GM21576 (cell line): Measurements from ENCODE around the gene SRCAP.
"Not testable (repeated sequence)": the region's sequence is repeated elsewhere in the genome, so short reads cannot be mapped to it uniquely, and the experiment has no call there.

Experiments used
- ATAC-seq: cut with Tn5 transposase; IDR thresholded peaks from one replicate; pipeline ENCODE4 v1.9.1; 2021; ENCODE audit warnings: mild to moderate bottlenecking, moderate library complexity; ENCODE audit not compliant: unreplicated experiment

Gene SRCAP

DNA sequence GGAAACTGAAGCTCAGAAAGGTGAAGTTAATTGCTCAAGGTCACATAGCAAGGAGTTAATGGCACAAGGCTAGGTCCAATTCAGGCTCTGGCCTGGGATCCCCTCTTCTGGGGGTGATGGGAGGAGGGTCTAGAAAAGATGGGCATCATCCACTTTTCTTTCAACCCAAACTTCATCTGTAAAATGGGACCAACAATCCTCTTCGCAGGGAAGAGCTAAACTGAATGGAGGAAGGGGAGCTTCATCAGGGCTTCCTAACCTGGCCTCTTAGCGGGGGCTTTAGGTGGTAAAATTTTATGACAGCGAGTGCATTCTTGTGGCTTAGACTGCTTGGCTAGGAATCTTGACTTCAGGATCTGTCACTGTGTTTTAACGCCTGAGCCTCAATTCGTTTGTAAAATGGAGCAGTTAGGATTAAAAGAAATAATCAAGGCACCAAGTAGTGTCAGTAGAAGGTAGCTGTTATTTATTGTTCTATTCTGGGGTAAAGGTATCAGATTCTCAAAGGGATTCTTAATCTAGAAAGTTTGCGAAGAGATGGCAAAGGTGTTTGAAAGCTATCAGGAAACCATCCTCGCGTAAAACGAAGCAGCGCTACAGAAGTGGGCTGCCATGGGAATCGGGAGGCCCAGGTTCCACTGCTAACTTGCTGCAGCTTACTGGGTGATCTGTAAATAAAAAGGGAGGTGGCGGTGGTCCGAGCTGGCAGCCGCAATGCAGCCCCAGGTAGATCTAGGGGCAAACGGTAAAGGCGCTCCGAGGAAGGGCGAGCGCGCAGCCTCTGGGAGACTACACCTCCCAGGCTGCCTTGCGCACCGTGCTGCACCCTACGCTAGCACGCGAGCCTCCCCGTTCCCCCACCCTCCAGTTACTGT lies 1.5 kb upstream of the SRCAP start:
- peak; percentile 73 for ATAC-seq

DNA sequence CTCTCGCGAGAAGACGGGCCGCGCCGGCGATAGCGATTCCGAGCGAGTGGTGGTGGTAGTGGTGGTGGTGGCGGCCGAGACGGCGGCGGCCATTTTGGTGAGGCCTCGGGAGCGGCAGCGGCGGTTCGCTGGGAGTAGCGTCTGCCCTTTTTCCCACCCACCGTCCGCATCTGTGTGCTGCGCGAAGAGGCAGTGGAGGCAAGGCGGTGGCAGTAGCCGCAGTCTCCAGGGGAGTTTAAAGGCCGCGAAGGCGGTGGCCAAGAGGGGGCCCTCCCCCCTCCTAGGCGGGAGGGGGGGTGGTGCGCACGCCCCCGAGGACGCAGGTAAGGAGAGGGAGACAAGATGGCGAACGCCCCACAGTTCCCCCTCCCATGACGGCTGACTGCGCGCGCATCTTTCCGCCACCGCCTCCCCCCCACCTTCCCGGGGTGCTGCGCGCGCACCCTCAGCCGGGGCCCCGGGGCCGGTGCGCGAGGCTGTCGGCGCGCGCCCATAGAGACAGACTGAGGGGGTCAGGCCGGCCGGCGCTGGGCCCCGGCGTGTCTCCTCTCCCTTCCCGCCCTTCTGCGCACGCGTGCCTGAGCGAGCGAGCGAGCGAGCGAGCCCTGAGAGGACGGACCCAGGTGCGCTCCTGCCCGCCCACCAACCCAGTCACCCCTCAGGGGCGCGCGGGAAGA lies 694 bp upstream of the SRCAP start:
- ATAC-seq, result peak; percentile 54

DNA sequence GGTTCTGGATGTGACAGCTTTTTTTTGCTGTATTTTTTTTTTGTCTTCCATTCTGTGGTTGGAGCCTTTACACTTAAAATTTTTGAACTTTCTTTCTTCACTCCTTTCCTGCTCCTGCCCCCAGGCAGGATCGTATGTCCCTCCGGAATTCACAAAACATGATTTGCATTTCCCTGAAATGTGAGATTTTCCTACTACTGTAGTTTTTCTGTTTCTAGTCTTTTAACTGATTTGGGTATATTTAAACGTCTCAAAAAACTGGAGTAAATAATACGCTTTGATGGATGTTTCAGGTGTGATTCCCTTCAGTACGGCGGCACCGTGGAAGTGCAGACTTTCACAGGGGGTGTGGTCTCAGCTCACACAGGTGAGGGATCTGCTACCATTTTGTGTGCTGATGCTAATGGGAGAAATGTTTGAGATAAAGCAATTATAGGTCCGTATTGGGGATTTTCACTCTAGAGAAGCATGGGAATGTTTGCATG lies 686 bp downstream of the SRCAP start:
- ATAC-seq, result no peak

DNA sequence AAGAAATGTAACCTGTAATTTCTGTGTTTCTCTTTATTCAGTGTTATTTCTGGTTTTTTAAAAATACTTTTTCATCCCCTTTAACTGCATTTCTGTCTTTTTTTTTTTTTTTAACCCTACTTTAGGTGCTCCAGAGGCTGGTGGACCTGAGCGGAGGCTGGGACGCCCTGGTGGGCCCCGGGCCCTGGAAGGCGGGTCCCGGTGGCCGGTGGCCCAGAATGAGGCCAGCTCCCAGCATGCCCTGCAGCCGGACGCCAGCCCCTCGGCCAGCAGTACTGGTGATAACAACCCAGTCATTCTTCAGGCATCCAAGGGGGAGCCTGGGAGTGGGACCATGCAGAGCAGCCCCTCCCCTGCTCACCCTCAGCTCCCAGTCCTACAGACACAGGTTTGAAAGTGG lies 1.5 kb downstream of the SRCAP start:
- no peak for ATAC-seq

DNA sequence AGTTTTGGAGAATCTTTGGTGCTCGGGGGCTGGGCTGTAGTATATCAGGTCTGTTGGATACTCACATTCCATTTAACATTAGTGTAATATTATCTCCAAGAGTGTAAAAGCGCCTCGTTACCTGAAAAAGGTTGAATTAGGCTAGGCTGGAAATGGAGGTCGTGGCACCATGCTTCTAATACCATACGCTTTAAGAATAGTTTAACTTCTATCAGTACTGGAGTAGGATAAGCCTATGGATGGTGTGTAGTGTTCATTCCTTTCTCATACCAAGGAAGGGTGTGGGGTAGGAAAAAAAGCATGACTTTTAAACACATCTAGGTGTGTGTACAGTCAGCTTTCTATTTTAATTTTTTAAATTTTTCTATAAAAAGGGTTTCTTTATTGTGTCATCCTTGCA lies 2.0 kb downstream of the SRCAP start:
- no peak for ATAC-seq

DNA sequence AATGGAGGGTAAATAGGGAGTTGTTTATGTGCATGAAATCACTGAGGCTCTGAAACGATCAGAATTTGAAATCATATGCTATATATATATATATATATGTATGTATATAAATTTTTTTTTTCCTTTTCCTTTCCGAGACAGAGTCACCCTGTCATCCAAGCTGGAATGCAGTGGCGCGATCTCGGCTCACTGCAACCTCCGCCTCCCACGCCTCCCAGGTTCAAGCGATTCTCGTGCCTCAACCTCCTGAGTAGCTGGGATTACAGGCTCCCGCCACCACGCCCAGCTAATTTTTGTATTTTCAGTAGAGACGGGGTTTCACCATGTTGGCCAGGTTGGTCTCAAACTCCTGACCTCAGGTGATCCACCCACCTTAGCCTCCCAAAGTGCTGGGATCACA lies 4.1 kb downstream of the SRCAP start:
- not testable (repeated sequence) for ATAC-seq

DNA sequence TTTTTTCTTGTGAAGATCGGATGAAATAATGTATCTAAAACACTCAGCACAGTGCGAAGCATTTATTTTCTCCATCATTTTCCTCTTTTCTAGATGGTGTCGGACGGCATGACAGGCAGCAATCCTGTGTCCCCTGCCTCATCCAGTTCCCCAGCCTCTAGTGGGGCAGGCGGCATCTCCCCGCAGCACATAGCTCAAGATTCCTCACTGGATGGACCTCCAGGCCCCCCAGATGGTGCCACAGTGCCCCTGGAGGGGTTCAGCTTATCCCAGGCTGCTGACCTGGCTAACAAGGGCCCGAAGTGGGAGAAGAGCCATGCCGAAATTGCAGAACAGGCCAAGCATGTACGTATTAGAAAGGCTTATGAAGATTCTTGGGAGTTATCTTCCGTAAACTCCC lies 5.0 kb downstream of the SRCAP start:
- ATAC-seq, result no peak

DNA sequence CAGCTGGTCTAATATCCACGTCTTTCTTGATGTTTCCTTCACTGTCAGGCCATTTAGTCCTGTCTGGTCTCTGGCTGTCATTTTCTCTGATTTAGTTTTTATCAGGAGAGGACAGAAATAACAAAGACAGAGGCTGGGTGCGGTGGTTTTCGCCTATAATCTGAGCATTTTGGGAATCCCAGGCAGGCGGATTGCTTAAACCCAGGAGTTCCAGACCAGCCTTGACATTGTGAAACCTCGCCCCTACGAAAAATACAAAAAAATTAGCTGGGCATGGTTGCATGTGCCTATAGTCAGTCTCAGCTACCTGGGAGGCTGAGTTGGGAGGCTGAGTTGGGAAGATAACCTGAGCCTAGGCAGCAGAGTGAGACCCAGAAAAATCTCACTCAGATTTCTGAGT lies 7.1 kb downstream of the SRCAP start:
- ATAC-seq, result no peak

DNA sequence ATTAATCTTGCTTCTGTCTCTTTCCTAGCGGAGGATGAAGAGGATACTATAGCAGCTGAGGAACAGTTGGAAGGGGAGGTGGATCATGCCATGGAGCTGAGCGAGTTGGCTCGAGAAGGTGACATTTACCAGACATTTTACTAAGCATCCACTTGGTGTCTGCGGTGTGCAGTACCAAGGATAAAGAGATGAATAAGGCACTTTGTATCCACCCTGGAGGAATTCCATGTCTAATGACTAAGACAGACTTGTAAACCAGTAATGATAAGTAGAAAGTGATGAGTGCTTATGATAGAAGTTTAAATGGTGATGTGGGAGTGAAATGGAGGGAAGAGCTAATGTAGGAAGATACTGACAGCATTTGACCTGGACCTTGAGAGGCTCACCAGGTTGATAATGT lies 12.0 kb downstream of the SRCAP start:
- no peak for ATAC-seq

DNA sequence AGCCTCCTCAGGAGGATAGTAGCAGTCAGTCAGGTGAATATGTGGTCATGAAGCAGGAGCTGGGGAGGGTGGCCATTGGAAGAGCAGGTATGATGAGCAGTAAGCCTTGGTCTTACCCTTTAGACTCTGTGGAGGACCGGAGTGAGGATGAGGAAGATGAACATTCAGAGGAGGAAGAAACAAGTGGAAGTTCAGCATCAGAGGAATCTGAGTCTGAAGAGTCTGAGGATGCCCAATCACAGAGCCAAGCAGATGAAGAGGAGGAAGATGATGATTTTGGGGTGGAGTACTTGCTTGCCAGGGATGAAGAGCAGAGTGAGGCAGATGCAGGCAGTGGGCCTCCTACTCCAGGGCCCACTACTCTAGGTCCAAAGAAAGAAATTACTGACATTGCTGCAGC lies 12.7 kb downstream of the SRCAP start:
- ATAC-seq, result no peak

DNA sequence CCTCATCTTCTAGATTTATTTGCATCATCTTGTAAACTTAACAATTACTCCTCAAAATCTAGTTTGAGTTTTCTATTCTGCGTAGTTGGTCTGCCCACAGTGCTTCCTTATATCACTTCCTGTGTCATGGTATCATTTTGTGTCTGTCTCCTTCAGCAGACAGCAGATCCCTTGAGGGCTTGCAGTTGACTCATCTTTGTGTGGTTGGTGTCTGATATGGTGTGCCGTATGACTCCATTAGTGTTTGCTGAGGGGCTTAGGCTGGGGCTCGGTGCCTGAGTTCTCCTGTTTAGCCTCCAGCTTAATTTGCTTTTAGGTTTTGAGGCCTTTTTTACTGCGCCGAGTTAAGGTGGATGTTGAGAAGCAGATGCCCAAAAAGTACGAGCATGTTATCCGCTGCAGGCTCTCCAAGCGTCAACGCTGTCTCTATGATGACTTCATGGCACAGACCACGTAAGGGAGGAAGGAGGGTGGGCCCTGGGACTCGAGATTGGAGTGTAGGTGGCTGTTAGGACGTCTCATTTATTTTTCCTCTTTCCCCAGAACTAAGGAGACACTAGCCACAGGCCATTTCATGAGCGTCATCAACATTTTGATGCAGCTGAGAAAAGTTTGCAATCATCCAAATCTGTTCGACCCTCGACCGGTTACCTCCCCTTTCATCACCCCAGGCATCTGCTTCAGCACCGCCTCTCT lies 16.9 kb downstream of the SRCAP start:
- ATAC-seq, result no peak

DNA sequence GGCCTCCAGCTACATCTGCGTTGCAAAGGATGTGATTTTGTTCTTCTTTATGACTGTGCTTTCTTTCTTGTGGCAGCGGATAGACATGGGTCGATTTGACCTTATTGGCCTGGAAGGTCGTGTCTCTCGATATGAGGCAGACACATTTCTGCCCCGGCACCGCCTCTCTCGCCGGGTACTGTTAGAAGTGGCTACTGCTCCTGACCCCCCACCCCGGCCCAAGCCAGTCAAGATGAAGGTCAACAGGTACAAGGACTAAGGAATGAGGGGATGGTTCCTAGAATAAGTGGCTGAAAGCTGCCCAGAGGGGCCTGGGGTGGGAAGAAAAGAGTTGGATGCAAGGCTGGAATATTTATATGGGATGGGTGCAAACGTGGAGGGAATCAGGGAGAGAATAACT lies 21.1 kb downstream of the SRCAP start:
- ATAC-seq, result no peak

DNA sequence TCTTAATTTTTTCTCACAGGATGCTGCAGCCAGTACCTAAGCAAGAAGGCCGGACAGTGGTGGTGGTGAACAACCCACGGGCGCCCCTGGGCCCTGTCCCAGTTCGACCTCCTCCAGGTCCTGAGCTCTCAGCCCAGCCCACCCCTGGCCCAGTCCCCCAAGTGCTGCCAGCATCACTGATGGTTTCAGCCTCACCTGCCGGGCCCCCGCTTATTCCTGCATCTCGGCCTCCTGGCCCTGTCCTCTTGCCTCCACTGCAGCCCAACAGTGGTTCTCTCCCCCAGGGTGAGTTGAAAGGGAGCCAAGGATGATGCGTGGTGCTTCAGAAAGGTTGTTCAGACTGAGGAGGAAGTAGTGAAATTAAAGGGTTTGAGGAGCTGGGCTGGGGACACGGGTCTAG lies 21.7 kb downstream of the SRCAP start:
- no peak for ATAC-seq

DNA sequence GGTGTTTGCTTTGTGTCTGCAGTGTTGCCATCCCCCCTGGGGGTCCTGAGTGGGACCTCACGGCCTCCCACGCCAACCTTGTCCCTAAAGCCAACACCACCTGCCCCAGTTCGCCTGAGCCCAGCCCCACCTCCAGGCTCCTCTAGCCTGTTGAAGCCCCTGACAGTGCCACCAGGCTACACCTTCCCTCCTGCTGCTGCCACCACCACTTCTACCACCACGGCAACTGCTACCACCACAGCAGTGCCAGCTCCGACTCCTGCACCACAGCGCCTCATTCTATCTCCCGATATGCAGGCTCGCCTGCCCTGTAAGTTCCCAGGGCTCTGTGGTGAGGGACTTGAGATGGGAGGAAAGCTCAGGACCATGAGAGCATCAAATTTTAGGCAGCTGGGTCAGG lies 22.2 kb downstream of the SRCAP start:
- ATAC-seq, result no peak

DNA sequence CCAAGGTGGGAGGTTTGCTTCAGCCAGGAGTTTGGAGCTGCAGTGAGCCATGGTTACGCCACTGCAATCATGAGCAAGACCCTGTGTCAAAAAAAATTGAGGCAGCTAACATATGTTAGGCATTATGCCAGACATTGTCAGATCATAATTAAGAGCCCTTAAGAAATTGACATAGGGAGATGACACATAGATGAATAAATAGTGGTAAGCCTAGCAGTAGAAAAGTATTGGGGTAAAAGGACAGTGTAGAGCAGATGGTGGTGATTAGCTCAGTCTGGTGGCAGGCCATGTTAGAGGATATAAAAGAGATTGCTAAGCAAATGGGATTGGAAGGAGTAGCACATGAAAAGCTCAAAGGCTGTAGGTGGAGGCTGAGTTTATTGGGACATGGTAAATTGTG lies 22.6 kb downstream of the SRCAP start:
- ATAC-seq, result no peak

DNA sequence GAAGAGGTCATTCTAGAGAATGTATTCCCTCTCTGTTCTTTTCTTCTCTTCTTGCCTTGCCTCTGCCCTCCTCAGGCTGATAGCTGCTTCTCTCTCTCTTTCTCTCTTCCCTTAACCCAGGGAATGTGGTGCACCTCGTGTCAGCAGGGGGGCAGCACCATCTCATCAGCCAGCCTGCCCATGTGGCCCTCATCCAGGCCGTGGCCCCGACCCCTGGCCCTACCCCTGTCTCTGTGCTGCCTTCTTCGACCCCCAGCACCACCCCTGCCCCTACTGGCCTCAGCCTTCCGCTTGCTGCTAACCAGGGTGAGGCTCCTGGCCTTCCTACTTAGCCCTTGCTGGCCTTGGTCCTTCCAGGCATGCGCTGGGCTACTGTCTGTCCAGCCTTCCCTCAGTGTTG lies 23.5 kb downstream of the SRCAP start:
- ATAC-seq, result no peak

DNA sequence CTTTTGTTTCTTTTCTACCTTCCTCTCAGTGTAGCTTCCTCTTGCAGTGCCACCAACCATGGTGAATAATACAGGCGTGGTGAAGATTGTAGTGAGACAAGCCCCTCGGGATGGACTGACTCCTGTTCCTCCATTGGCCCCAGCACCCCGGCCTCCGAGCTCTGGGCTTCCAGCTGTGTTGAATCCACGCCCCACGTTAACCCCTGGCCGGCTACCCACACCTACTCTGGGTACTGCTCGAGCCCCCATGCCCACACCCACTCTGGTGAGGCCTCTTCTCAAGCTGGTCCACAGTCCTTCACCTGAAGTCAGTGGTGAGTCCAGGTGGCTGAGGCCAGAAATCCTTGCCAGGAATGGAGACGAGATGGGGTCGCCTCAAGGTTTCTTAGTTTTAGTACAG lies 23.9 kb downstream of the SRCAP start:
- no peak for ATAC-seq

DNA sequence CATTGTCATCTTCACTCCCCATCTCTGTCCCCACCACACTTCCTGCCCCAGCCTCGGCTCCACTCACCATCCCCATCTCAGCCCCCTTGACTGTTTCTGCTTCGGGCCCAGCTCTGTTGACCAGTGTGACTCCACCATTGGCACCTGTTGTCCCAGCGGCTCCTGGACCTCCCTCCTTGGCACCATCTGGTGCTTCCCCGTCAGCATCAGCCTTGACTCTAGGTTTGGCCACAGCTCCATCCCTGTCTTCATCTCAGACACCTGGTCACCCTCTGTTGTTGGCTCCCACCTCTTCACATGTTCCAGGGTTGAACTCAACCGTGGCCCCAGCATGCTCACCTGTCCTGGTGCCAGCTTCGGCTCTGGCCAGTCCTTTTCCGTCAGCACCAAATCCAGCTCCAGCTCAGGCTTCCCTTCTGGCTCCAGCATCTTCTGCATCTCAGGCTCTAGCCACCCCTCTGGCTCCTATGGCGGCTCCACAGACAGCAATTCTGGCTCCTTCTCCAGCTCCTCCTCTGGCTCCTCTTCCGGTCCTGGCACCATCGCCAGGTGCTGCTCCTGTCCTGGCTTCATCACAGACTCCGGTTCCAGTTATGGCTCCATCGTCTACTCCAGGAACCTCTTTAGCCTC lies 24.9 kb downstream of the SRCAP start:
- no peak for ATAC-seq

DNA sequence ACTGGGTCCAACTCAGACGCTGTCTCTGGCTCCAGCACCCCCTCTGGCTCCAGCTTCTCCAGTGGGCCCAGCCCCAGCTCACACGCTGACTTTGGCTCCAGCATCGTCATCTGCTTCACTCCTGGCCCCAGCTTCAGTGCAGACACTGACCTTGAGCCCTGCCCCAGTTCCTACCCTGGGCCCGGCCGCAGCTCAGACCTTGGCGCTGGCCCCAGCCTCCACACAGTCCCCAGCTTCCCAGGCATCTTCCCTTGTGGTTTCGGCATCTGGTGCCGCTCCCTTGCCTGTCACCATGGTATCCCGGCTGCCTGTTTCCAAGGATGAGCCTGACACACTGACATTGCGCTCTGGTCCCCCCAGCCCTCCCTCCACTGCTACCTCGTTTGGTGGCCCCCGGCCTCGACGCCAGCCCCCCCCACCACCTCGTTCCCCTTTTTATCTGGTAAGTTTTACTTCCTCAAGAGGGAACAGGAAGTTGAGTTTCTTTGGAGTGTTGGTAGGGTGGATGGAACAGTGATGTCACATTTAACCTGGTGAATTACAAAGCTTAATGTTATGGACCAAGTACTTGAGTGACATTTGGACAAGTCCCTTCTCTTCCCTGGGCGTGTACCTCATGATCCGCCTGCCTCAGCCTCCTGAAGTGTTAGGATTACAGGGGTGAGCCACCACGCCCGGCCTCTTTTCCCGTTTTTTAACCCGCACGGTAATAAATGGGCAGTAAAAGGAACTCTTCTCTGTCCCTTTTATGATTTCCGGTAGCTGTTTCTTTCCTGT lies 25.9 kb downstream of the SRCAP start:
- no peak for ATAC-seq

DNA sequence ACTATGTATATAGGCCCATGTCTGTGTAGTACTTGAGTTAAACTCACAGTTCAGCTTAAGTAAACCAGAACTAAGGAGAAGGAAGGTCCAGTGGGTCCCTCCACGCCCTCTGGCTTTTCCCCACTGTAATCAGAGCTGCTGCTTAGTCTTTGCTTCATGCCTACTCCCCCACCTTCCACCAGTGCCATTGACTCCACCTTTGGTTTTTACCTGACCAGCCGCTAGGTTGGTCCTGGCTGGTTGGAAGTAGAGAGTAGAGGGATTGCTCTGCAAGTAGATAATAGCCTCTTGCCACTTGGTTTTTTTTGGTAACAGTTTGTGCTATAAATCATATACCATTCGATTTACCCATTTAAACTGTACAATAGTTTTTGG lies 26.4 kb downstream of the SRCAP start:
- ATAC-seq, result no peak

DNA sequence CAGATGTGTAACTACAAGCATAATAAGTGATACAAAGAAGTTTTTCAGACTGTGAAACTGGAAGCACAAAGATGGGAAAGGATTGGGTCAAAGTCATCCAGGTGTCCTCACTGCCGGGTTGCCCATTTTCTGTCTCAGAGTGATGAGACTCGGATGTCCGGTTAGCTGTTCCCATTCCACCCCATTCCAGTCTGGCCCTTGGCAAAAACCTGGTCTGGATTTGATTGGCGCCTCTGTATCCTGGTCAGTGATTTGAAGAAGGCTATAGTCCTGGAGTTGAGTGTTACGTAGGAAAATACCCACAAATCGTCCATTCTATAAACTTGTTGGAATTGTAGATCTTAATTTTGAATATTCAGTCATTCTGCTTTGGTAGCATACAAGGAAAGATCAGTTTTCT lies 29.4 kb downstream of the SRCAP start:
- ATAC-seq, result no peak
